Forelimb muscle (tissue), 1 donor: ENCODE measurements around the gene KRT27. TPM values are rescaled to one million over a fixed set of nuclear protein-coding genes. Genes with fewer than 3 reads are reported as not detected.
"Not testable (repeated sequence)": the region's sequence is repeated elsewhere in the genome, so short reads cannot be mapped to it uniquely, and the experiment has no call there.

ENCODE experiments used
- DNase-seq: peaks from one replicate; pipeline ENCODE4 v3.0.0-alpha.2; 2013; ENCODE audit warnings: low read depth
- polyA plus RNA-seq: library from polyadenylated mRNA; unstranded; fragments of 120-200 nt; gene quantifications from one replicate; pipeline ENCODE4 v1.2.1, GENCODE V29; 2013; ENCODE audit not compliant: insufficient read length

Gene KRT27
- polyA plus RNA-seq: not detected

DNA sequence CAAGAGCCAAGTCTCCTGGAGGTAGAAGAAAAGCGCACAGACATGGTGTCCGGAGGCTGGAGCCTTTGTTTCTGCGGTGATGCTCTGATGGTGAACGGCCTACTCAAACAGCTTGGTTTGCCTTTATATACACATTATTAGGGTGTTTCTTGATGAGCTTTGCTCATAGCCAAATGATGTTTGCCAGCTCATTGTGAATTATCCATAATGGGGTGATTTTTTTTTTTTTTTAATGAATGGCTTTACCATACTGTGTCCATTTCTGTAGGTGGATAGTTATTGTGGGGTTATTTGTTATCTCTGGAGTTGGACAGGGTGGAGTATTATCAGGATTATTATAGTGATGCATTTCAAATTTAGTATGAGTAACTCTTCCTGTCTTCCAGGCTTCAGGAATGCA lies at the start of gene KRT27:
KRT27 (minus strand) TSS at position 101 of the 400 bp plus-strand sequence; CDS start at position 44, 57 bp downstream.
- no peak for DNase-seq

DNA sequence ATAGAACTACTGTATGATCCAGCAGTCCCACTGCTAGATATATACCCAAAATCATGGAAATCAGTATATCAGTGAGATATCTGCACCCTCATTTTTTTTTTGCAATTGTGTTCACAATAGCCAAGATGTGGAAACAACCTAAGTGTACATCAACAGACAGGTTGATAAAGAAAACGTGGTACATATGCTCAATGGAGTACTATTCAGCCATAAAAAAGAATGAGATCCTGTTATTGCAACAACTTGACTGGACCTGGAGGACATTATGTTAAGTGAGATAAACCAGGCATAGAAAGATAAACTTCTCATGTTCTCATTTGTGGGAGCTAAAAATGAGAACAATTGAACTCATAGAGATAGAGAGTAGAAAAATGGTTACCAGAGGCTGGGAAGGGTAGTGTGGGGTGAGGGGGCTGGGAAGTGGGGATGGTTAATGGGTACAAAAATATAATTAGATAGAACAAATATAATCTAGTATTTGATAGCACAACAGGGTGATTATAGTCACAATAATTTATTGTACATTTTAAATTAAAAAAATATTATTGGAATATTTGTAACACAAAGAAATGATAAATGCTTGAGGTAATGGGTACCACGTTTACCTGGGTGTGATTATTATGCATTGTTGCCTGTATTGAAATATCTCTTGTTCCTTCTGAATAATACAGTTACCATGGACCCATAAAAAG lies 47.9 kb upstream of the KRT27 start:
- DNase-seq: no peak

DNA sequence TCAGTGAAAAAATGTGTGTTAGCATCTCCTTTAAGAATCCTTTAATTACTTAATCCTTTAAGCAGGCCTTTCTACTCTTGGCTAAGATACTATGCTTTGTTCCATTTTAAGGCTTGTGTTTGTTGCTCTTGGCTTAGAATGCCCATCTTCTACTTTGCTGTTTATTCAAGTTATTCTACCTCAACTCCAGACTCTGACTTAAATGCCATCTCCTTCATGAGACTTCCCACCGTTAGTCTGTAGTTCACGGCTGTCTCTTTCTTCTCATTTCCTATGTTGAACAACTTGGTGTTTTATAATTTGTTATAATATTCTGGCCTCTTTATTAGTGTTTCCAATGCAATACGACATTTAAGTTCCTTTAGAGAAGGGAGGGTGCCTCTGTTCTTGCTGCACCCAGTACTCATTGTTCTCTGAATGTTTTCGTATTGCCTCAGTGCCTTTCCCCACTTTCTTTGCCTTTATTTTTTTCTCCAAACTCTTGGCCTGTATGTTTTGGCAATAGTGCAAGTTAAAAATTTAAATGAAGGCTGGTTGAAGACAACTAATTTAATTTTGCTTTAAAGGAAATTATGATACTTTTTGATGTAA lies 46.2 kb upstream of the KRT27 start:
- DNase-seq: no peak

DNA sequence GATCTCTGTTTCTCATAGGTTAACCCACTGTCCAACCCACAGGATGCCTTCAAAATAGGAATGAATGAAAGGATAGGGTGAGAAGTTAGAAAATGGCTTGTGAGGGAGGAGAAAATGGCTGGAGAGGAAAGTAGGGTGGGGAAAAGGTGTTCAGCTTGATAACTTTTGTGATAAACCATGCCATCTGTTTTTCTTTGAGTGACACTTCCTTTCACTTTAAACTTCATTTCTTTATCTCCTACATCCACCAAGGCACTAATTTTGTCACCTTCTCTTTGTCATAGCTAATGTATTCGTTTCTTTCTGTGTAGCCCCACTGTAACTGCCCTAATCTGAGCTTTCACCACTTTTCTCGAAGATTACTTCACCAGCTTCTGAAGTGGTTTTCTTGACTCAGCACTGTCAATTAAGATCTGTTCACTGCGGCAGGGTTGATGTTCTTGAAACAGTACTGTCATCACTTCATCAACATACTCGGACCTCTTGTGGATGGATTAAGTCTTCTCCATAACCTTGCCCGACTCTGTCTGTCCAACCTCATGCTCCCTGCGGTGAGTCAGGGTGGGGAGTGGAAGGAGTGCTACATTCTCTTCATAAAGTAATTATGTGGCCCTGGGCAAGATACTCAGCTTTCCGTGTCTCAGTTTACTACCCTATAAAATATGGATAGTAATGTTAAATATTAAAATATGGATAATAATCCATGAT lies 45.5 kb upstream of the KRT27 start:
- no peak for DNase-seq

DNA sequence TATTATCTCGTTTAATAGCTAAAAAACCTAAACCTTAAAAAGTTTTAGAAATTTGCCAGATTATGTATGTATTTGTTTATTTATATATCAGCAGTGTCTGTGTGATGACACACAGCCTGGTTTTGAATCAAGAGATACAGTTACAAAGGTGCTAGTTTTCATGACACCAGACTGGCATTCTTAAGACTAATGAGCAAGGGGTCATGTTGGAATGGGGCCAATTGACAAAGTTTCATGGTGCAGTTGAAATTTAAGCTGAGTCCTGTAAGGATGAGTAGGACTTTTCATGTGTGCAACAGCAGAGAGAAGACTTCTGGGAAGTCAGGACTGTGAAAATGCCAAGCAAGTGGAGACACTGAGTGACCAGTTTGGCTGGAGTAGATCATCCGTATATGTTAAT lies 43.2 kb upstream of the KRT27 start:
- DNase-seq: no peak

GRCh38 chr17:40824015-40824832 lies 41.9 kb upstream of the KRT27 start:
- DNase-seq: no peak

DNA sequence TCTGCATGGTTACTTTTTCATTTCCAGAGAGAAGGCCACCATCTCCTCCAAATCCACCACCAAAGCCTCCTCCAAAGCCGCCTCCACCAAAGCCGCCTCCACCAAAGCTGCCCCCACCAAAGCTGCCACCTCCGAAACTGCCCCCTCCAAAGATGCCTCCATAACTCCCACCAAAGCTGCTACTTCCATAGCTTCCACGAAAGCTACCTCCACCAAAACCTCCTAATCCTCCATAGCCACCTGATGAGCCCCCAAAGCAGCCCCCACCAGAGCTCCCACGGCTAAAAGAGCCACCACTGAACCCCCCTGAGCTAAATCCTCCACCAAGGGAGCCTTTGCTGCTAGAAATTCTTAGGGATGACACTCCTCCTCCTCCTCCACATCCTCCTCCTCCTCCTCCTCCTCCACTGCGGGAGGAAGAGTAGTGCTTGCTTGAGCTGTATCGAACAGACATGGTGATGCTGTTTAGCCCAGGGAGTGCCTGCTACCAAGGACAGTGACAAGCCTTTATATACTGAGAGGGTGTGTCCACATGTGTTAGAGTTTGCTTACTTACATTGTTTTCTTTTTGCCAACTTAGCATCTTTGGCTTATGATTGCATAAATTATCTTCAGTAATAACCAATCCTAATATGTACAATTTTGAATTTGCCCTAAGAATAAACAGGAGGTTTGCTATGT lies 39.9 kb upstream of the KRT27 start, which contains the start of gene KRT10:
KRT10 (minus strand) TSS at position 483 of the 681 bp plus-strand sequence; CDS start at position 454, 29 bp downstream.
- DNase-seq: no peak

DNA sequence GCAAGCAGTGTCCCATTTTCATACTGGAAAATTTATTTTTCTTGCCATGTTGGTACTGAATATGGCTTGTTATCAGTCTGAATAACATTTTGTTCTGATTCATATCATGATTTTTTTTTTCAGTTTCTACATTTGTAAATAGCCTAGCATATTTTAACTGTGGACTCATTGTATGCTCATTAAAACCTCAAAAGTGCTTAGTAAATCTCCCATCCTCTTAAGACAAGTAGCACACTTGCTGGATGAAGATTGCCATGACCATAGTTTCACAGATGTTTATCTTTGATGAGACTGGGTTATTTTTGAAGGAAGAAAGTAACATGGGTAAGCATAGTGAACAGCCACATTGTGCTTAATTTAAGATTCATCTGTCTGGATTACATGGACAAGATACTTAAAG lies 39.2 kb upstream of the KRT27 start:
- DNase-seq: no peak

GRCh38 chr17:40820228-40820838 lies 38.0 kb upstream of the KRT27 start:
- DNase-seq: no peak

GRCh38 chr17:40819528-40820125 lies 37.3 kb upstream of the KRT27 start:
- no peak for DNase-seq

- DNase-seq: no peak
Measured at GRCh38 chr17:40818733-40819527, 36.6 kb upstream of the KRT27 start.

DNA sequence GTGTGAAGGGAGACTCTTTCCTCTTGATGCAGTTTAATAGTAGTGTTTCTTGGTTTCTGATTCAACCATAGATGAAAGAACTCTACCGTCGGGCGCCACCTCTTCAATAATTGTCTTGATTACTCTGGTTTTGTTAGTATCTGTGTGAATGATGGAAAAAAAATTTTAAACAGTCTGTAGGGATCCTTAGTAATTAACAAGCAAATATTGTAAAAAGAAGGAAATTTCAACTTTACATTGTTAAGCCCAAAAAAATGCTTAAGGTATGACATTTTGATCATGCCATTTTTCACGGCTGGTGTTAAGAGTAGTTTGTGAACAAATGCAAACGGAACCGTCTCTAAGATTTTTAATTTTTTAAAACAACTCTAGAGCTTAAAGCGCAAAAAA lies 36.0 kb upstream of the KRT27 start:
- DNase-seq: no peak

- no peak for DNase-seq
Measured at GRCh38 chr17:40817103-40817682, 34.8 kb upstream of the KRT27 start.

DNA sequence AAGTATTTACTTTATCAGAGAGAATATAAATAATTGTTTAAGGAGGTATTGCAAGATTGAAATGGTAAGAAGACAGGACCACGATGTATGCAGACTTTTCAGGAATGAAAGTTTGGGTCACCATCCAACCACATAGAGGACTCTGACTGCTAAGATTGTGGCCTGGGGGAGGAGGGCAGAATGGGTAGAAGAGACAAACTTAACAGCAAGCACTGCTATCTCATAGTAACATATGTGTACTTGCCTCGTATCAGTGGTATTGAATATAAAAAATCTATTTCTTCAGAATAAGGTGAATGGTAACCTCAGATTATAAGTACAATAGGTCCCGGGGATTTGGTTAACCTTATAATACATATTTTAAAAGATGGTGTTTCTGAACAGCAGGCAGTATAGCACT lies 34.2 kb upstream of the KRT27 start:
- DNase-seq: no peak

GRCh38 chr17:40815381-40815780 lies 33.0 kb upstream of the KRT27 start:
- DNase-seq: no peak

DNA sequence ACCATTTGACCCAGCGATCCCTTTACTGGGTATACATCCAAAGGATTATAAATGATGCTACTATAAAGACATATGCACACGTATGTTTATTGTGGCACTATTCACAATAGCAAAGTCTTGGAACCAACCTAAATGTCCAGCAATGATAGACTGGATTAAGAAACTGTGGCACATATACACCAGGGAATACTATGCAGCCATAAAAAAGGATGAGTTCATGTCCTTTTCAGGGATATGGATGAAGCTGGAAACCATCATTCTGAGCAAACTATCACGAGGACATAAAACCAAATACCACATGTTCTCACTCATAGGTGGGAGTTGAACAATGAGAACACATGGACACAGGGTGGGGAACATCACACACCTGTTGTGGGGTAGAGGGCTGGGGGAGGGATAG lies 32.3 kb upstream of the KRT27 start:
- DNase-seq: not testable (repeated sequence)

DNA sequence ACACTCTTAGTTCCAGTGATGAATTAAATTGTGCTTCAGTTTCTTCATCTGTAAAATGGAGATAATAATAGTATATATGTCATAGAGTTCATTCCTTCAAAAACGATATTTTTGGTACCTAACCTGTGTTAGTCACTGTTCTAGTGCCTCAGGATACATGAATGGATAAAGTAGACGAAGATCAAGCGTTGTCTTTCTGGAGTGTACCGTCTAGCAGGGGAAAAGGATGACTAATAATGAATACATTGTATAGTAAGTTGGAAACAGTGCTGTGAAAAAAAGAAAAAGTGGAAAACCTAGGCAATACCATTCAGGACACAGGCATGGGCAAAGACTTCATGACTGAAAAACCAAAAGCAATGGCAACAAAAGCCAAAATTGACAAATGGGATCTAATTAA lies 31.5 kb upstream of the KRT27 start:
- DNase-seq: no peak

DNA sequence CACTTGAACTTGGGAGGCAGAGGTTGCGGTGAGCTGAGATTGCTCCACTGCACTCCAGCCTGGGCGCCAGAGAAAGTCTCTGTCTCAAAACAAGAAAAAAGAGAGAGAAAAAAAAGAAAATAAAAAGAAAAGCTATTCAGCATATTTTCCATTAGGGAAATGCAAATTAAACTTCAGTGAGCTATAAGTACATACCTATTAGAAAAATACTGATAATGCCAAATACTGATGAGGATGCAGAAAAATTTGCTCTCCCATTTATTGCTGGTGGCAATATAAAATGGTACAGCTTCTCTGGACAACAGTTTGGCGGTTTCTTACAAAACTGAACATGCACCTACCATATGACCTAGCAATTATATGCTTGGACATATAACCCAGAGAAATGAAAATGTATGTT lies 30.3 kb upstream of the KRT27 start:
- no peak for DNase-seq

DNA sequence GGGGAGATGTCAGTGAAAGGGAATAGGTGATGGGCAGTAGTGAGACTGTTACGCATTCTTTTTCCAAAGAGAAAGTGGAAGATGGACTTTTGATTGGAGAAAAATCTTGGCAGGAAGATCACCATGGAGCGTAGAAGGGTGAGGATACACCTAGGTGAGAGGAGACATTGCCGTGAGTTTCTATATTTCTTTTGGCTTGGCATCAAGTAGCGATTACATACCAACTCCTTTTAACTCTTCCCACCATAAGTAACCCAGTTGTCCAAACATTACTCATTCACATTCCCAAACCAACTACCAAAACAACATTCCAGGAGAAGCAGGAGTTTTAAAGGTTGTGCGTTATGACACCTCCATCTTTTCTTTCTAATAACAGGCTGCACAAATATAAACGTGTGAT lies 28.1 kb upstream of the KRT27 start:
- DNase-seq: no peak
